GM19328 (cell line): ENCODE results near the gene AHCY.
"Not testable (repeated sequence)": the region's sequence is repeated elsewhere in the genome, so short reads cannot be mapped to it uniquely, and the experiment has no call there.

Experiments
- ATAC-seq: cut with Tn5 transposase; IDR thresholded peaks from one replicate; pipeline ENCODE4 v1.9.1; 2021; ENCODE audit warnings: mild to moderate bottlenecking, moderate library complexity; ENCODE audit not compliant: unreplicated experiment

The AHCY gene

GRCh38 chr20:34328207-34328606, 25.1 kb upstream of the AHCY start:
- not testable (repeated sequence) for ATAC-seq

DNA sequence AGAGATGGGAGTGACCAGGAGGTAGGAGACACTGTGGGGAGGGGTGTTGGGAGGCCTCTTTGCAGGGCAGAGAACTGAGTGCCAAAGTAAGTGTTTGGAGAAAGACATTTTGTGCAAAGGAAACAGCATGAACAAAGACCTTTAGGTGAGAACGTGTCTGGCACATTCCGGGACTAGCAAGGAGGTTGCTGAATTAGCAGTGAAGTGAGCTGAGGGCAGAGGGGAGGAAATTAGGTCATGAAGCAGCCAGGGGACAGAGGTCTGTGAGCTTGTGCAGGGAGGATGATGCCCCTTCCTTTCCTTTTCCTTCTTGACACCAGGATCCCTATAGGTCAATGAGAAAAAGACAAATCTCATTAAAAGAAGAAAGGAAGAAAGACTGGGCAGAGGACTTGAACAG, 21.4 kb upstream of the AHCY start:
- ATAC-seq, result no peak

DNA sequence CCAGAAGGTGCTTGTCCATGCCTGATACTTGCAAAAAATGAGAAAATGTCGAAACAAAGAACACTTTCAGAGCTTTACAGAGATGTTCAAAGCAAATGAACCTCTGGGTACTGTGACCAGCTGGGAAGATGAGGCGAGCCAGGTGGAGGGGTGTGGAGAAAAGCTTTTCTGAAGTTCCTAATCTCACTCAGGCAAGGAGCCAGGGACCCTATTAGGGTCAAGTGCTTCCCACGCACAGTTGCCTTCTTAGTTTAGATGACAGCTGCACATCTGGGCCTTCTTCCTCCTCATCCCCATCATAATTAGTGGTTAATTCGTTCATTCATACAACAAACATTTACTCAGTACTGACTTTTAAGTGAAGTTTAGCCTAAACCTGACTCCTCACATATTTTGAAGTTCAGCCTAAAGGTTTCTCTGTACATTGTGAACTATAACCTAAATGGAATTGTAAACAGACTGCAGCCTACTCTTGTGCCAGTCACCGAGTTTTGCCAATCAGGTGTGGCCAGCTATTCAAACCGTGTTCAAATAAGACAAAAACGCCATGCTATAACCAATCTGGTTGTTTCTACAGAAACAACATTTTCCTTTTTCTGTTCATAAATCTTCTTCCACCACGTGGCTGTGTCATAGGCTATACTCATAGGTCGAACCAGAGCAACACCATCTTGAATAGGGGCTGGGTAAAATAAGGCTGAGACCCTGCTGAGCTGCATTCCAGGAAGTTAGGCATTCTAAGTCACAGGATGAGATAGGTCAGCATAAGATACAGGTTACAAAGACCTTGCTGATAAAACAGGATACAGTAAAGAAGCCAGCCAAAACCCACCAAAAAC, 19.3 kb upstream of the AHCY start:
- ATAC-seq, result no peak

GRCh38 chr20:34320861-34321260, 17.7 kb upstream of the AHCY start:
- ATAC-seq, result no peak

GRCh38 chr20:34318609-34319443, 15.7 kb upstream of the AHCY start:
- ATAC-seq, result no peak

DNA sequence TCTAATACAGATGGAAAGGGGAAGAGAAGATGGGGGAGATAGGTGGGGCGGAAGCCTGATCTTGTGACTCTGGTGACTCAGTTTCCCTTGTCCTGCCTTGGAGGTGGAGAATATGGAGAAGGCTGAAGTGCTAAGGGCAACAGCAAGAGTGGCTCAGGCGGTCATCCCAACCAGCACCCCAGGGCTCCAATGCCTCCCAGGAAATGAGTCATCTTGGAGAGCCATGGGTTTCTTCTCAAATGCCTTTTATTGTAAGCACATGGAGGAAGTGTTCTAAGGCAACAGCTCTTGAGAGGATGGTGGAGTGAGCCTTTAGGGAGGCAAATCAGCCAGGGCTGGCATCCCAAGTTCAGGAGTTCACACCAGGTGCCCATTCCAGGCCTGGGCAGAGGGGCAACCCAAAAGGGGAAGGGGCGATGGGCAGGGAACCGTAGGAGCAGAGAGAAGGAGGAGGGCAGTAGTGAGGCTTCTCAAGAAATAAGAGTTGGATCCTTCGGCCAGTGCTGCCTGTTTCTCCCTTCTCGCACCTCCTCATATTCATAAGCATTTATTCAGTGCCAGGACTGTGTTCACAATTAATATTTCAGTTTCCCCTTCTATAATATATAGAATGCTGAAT, 13.2 kb upstream of the AHCY start:
- ATAC-seq, result no peak

DNA sequence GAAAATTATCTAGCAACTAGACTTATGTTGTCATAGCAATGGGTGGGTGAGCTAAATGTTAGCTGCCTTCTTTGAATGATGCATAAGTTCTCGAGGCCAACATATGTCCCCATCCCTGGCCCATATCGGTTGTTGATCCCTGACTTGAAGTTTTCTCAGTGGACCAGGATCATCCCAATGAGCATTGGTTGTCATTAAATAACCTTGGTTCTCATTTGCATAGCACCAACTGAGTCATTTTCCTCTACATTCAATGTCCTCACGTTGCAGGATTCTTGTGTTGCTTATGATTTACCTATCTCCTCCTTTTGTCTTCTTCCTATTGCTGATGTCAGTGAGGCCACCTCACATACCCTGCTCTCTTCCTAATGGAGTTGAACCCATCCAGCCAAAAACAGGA, 12.1 kb upstream of the AHCY start:
- no peak for ATAC-seq

GRCh38 chr20:34312544-34313217, 9.5 kb upstream of the AHCY start:
- no peak for ATAC-seq

GRCh38 chr20:34312024-34312460, 8.9 kb upstream of the AHCY start:
- no peak for ATAC-seq

DNA sequence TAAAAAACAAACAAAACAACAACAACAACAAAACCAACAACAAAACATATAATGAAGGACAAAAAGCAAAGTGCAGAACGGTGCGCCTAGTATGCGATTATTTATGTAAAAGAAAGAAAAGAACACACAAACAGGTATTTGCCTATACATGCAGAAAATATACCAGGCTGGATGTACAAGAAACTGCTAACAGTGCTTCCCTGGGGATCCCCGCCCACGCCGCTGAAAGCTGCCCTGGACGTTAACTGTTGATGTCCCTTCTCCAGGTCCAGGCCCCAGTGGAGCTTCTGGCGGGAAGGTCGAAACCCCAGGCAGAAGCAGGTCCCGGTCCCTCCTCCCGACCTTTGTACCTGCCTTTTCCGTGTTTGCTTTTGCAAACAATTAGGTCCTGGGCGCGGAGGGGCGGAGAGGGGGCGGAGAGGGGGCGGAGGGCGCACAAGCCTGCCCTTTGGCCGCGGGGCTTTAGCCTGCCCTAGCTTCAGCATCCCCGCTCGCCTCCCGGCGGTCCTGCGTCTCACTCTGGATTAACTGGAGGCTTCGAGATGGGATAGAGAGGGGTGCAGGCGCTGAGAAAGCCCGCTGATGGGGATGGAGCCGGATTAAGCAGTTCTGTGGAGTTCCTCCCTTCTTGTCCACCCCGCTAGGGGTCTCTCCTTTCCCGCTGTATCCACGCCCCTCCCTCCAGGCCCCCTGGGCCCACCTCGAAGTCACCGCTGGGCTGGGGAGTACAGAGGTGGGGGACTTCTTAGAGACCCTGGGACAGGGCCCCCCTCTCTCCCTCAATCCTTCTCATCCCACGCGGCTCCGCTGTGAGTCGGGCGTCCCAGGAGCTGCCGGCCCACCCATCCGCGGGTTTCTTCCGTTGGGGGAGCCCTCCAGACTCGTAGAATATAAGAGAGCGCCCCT, 8.2 kb upstream of the AHCY start:
- ATAC-seq, result no peak

DNA sequence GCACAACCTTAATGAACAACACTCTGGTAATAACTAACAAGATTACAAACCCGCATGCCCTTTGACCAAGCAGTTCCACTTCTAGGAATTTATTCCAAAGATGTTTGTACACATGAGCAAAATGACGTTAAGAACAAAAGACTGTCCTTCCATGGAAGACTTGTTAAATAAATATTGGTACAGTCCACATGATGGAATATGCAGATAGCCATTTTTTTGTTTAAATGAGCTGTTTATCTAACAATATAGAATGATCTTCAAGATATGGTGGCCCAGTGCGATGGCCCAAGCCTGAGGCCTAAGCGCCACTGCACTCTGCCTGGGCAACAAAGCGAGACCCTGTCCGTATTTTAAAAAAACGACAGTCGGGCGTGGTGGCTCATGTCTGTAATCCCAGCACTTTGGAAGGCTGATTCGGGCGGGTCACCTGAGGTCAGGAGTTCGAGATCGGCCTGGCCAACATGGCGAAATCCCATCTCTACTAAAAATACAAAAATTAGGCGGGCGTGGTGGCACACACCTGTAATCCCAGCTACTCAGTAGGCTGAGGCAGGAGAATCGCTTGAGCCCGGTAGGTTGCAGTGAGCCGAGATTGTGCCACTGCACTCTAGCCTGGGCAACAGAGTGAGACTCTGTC, 7.4 kb upstream of the AHCY start:
- no peak for ATAC-seq

DNA sequence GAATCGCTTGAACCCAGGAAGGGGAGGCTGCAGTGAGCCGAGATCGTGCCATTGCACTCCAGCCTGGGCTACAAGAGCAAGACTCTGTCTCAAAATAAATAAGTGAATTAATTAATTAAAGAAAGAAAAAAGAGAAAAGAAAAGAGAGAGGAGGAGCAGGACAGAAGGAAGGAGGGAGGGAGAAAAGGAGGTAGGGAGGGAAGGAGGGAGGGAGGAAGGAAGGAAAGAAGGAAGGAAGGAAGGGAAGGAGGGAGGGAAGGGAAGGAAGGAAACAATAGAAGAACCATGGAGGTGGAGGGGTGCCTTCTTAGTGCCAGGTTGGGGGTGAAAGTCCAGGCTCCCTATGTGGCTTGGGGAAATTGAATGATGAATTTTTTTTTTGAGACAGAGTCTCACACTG, 6.5 kb upstream of the AHCY start:
- ATAC-seq, result no peak

DNA sequence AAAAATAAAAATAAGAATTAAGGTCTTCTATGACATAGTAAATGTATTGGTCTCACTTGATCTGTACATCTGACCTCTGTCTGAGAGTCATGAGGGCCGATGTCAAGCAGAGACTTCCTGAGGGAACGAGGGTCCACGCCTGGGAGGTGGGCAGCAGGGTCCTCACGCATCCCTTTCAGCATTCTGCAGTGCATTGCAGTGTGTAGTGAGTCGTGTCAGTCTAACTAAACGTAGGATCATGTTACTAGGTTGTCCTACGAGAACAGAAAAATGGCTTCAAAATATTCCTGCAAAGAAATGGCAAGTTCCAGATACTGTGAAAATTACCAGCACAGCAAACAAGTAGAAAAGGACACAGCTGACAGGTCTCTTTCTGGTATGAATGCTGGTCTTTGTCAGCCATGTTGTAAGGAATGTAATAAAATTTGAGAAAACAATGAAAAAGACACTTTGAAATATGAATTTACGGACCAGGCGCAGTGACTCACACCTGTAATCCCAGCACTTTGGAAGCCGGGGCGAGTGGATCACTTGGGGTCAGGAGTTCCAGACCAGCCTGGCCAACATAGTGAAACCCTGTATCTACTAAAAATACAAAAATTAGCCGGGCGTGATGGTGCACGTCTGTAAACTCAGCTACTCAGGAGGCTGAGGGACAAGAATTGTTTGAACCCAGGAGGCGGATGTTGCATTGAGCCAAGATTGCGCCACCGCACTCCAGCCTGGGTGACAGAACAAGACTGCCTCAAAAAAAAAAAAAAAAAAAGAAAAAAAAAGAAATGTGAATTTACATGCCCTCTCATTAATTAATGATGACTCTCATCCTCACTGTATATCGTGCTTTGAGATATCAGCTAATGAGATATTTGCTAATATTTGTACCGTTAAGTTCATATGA, 2.4 kb upstream of the AHCY start:
- no peak for ATAC-seq

DNA sequence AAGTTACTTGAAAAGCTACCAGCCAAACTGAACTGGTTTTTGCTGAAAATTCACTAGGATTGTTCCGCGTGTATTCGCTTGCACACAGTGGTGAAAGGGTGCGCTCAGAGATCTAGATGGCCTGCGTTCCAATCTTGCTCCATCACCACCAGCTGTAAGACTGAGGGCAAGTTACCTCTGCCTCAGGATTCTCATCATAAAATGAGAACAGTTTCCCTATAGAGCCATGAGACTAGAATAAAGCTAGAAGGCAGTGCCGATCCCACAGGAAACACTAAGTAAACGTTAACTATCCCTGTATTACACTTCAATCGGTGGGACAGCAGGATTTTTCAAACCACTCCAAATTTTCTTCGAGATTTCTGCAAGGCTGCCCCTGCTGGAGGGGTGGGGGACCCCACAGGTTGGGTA, 838 bp downstream of the AHCY start:
- ATAC-seq, result no peak

- no peak for ATAC-seq
These were observed 1.4 kb downstream of the AHCY start for GRCh38 chr20:34301587-34302311.

GRCh38 chr20:34300809-34301586, 2.2 kb downstream of the AHCY start:
- no peak for ATAC-seq

GRCh38 chr20:34300256-34300806, 2.8 kb downstream of the AHCY start:
- no peak for ATAC-seq
